ENCODE data around the gene TNS2. TPM values are rescaled to one million over a fixed set of nuclear protein-coding genes. Genes with fewer than 3 reads are reported as not detected.

The TNS2 gene
- total and polyA plus RNA-seq, 2 of the 13 experiments (the other 11 are each of a cell fraction or from before 2014, with no cell fraction given) = 8.9 to 20.4 TPM

GRCh38 chr12:53079226-53080117 is 29.6 kb downstream of the TNS2 start, which contains the start of gene SPRYD3 (continued):
- TF ChIP-seq ZNF276 (CRISPR knock-in tag; IDR thresholded peaks at IDR 0.05; ENCODE audit: low read depth) (no peak), SRSF1 (optimal IDR thresholded peaks at IDR 0.05; ENCODE audit: low read depth, low read length) (no peak), SUZ12 (IDR thresholded peaks at IDR 0.05; ENCODE audit: low read depth, low read length) (no peak), ATF4 (CRISPR knock-in tag; IDR thresholded peaks at IDR 0.05) (0 out of 4 replicates have a peak, but pooled peaks of 1 of the 2 experiments have one; percentile 14), MTA3 (CRISPR knock-in tag; IDR thresholded peaks at IDR 0.05) (no peak), CBX1 (IDR thresholded peaks at IDR 0.05; ENCODE audit: low read depth) (peak; percentile 52), SSRP1 (CRISPR knock-in tag; IDR thresholded peaks at IDR 0.05) (no peak), HMGA1 (CRISPR knock-in tag; conservative IDR thresholded peaks at IDR 0.05) (no peak), SIN3A (IDR thresholded peaks at IDR 0.05; ENCODE audit: borderline replicate concordance, low read depth, low read length) (0 out of 2 replicates have a peak, but pooled peaks have one; percentile 24), ZNF12 (CRISPR knock-in tag; IDR thresholded peaks at IDR 0.05) (no peak), AGO1 (IDR thresholded peaks at IDR 0.05; ENCODE audit: low read depth, low read length, poor library complexity, severe bottlenecking) (no peak), POLR2AphosphoS2 (IDR thresholded peaks at IDR 0.05; ENCODE audit: low read depth, low read length) (no peak), ZGPAT (CRISPR knock-in tag; IDR thresholded peaks at IDR 0.05) (0 out of 2 replicates have a peak, but pooled peaks have one; percentile 82), FOXO1 (CRISPR knock-in tag; IDR thresholded peaks at IDR 0.05) (peak; percentile 59; the same call in 1 of the 2 replicates), ZNF781 (CRISPR knock-in tag; IDR thresholded peaks at IDR 0.05; ENCODE audit: borderline replicate concordance, not compliant biosample characterization) (peak; percentile 56), HOXA9 (CRISPR knock-in tag; IDR thresholded peaks at IDR 0.05; ENCODE audit: borderline replicate concordance) (no peak), KAT7 (CRISPR knock-in tag; IDR thresholded peaks at IDR 0.05; ENCODE audit: borderline replicate concordance) (no peak; the same call in 1 of the 2 replicates), ARID2 (CRISPR knock-in tag; IDR thresholded peaks at IDR 0.05; ENCODE audit: borderline replicate concordance) (peak; percentile 84), CC2D1A (CRISPR knock-in tag; IDR thresholded peaks at IDR 0.05) (no peak), THAP8 (CRISPR knock-in tag; IDR thresholded peaks at IDR 0.05; ENCODE audit: borderline replicate concordance) (no peak), FOXK2 (IDR thresholded peaks at IDR 0.05) (no peak), NFATC3 (CRISPR knock-in tag; IDR thresholded peaks at IDR 0.05) (peak; percentile 86; the same call in 1 of the 2 replicates), ZNF33A (CRISPR knock-in tag; IDR thresholded peaks at IDR 0.05; ENCODE audit: borderline replicate concordance) (no peak)
- TF ChIP-seq, protein P1, sequence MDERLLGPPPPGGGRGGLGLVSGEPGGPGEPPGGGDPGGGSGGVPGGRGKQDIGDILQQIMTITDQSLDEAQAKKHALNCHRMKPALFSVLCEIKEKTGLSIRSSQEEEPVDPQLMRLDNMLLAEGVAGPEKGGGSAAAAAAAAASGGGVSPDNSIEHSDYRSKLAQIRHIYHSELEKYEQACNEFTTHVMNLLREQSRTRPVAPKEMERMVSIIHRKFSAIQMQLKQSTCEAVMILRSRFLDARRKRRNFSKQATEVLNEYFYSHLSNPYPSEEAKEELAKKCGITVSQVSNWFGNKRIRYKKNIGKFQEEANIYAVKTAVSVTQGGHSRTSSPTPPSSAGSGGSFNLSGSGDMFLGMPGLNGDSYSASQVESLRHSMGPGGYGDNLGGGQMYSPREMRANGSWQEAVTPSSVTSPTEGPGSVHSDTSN (CRISPR knock-in tag; IDR thresholded peaks at IDR 0.05) = peak; percentile 96

Measured in HepG2 (cell line).